ENCODE data around the gene ERF. TPM values are rescaled to one million over a fixed set of nuclear protein-coding genes. Genes with fewer than 3 reads are reported as not detected.

Gene ERF
- total RNA-seq, 2 donors from 2014 or later: 106 to 138 TPM

- DNase-seq: no peak
- H3K27ac Mint-ChIP-seq: peak within 1 kb of the TSS; percentile 86
- H3K9me3 Mint-ChIP-seq: no peaks in the 10 kb centered on the region
- H3K4me1 Mint-ChIP-seq: peaks cover 13% of the 10 kb centered on the region
- peaks cover 9% of the 10 kb centered on the region for H3K36me3 Mint-ChIP-seq (ENCODE audit: low read depth)
- H3K4me3 Mint-ChIP-seq: peak within 1 kb of the TSS; percentile 87
- H3K27me3 Mint-ChIP-seq (ENCODE audit: insufficient read depth): no peaks in the 10 kb centered on the region
- Histone ChIP-seq H3K9me3 (ENCODE audit: control insufficient read depth, low read length) (no peaks in the 10 kb centered on the region), H3K4me1 (ENCODE audit: control insufficient read depth, insufficient read depth, low read length) (no peaks in the 10 kb centered on the region), H3K27ac (ENCODE audit: low read depth, low read length) (peak within 1 kb of the TSS; percentile 81), H3K27me3 (ENCODE audit: control insufficient read depth, insufficient read depth, low read length, poor library complexity, severe bottlenecking) (no peaks in the 10 kb centered on the region), H3K4me3 (ENCODE audit: low read length) (peak within 1 kb of the TSS; percentile 93), H3K9ac (ENCODE audit: extremely low read depth, low read length, poor library complexity, severe bottlenecking) (peak within 1 kb of the TSS; percentile 76), H3K36me3 (ENCODE audit: control insufficient read depth, insufficient read depth, low read length) (peaks cover 17% of the 10 kb centered on the region)
- WGBS, 2 experiments (ENCODE audit: insufficient coverage in 1 of 2, insufficient read length in 1 of 2): 7 to 12% methylated on average over 16 to 21 of the region's 21 CpGs
- TF ChIP-seq, protein P1, sequence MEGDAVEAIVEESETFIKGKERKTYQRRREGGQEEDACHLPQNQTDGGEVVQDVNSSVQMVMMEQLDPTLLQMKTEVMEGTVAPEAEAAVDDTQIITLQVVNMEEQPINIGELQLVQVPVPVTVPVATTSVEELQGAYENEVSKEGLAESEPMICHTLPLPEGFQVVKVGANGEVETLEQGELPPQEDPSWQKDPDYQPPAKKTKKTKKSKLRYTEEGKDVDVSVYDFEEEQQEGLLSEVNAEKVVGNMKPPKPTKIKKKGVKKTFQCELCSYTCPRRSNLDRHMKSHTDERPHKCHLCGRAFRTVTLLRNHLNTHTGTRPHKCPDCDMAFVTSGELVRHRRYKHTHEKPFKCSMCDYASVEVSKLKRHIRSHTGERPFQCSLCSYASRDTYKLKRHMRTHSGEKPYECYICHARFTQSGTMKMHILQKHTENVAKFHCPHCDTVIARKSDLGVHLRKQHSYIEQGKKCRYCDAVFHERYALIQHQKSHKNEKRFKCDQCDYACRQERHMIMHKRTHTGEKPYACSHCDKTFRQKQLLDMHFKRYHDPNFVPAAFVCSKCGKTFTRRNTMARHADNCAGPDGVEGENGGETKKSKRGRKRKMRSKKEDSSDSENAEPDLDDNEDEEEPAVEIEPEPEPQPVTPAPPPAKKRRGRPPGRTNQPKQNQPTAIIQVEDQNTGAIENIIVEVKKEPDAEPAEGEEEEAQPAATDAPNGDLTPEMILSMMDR (conservative IDR thresholded peaks at IDR 0.05): no peak
Measured at GRCh38 chr19:42301646-42302203, 46.8 kb upstream of the ERF start, which contains the start of gene PRR19. Gene PRR19 (plus strand): TSS chr19:42302132. CDS start chr19:42309585, 7,453 bp downstream.

DNA sequence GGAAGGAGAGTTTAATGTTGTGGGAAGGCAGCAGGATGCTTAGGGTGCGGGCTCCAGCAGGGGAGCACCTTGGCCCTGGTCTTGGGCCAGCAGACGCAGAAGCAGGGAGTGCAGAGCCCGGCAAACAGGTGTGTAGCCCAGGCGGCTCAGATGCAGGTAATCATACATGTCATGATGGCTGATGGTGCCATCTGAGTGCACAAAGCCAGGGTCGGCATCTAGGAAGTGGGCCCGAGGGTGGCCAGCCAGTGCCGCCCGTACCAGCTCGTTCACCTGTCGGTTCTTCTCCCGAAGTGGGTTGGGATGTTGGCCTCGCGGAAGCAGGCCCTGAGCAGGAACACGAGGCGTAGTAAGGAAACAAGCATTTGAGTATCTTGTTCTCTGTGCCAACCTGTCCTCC, 42.1 kb upstream of the ERF start:
- Histone ChIP-seq H3K4me1 (ENCODE audit: control insufficient read depth, insufficient read depth, low read length) (no peaks in the 10 kb centered on the region), H3K27ac (ENCODE audit: low read depth, low read length) (no peak overlapping the region), H3K9ac (ENCODE audit: extremely low read depth, low read length, poor library complexity, severe bottlenecking) (no peak overlapping the region), H3K27me3 (ENCODE audit: control insufficient read depth, insufficient read depth, low read length, poor library complexity, severe bottlenecking) (no peaks in the 10 kb centered on the region), H3K36me3 (ENCODE audit: control insufficient read depth, insufficient read depth, low read length) (peaks cover 44% of the 10 kb centered on the region), H3K4me3 (ENCODE audit: low read length) (no peak overlapping the region), H3K9me3 (ENCODE audit: control insufficient read depth, low read length) (no peaks in the 10 kb centered on the region)
- H3K27me3 Mint-ChIP-seq (ENCODE audit: insufficient read depth): no peaks in the 10 kb centered on the region
- 96 to 100% methylated on average over 9 to 15 of the region's 15 CpGs for WGBS, 2 experiments (ENCODE audit: insufficient coverage in 1 of 2, insufficient read length in 1 of 2)
- TF ChIP-seq, protein P1 (conservative IDR thresholded peaks at IDR 0.05): no peak
- H3K36me3 Mint-ChIP-seq (ENCODE audit: low read depth): peaks cover 31% of the 10 kb centered on the region
- no peak overlapping the region for H3K27ac Mint-ChIP-seq
- H3K4me1 Mint-ChIP-seq: peaks cover 8% of the 10 kb centered on the region
- H3K9me3 Mint-ChIP-seq: no peaks in the 10 kb centered on the region
- DNase-seq: no peak
- no peak overlapping the region for H3K4me3 Mint-ChIP-seq

DNA sequence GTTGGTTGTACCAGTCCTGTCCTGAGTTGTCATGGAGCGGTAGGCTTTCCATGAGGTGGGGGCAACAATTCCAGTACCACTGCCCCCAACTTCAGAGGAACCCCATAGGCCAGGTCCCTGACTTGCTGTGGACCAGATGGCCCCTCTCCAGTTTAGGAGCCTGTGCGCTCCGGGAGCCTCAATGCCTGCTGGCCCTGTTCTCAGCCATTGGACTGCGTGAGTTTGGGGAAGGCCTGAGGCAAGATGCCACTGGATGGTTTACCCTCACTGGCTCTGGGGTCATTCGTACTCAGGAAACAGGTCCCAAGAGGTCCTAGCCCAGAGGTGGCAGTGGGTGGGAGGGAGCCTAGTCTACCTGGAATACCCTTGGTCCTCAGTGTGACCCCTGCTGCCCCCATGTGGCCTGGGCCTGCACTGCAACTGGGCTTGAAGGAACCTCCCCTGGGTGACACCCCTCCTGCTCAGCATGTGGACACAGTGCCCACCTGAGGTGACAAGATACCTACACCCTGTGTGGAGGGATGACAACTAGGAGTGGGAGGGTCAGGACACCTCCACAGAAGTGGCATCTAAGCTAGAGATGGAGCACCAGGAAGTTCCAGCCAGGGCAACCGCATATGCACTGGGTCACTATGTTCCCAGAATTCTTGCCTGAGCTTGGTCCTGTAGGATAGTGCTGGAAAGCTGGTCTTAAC, 41.0 kb upstream of the ERF start:
- no peak overlapping the region for H3K4me3 ChIP-seq (ENCODE audit: low read length)
- Mint-ChIP-seq H3K27me3 (ENCODE audit: insufficient read depth) (no peaks in the 10 kb centered on the region), H3K27ac (no peak overlapping the region), H3K4me1 (peaks cover 2% of the 10 kb centered on the region), H3K36me3 (ENCODE audit: low read depth) (peaks cover 39% of the 10 kb centered on the region), H3K9me3 (no peaks in the 10 kb centered on the region), H3K4me3 (no peak overlapping the region)
- no peak overlapping the region for H3K27ac ChIP-seq (ENCODE audit: low read depth, low read length)
- no peaks in the 10 kb centered on the region for H3K4me1 ChIP-seq (ENCODE audit: control insufficient read depth, insufficient read depth, low read length)
- TF ChIP-seq, protein P1 (conservative IDR thresholded peaks at IDR 0.05): peak; percentile 91
- WGBS, 2 experiments (ENCODE audit: insufficient coverage in 1 of 2, insufficient read length in 1 of 2): 78 to 81% methylated on average over 5 to 6 of the region's 6 CpGs
- no peaks in the 10 kb centered on the region for H3K9me3 ChIP-seq (ENCODE audit: control insufficient read depth, low read length)
- DNase-seq: peak; percentile 98
- no peaks in the 10 kb centered on the region for H3K27me3 ChIP-seq (ENCODE audit: control insufficient read depth, insufficient read depth, low read length, poor library complexity, severe bottlenecking)
- no peak overlapping the region for H3K9ac ChIP-seq (ENCODE audit: extremely low read depth, low read length, poor library complexity, severe bottlenecking)
- H3K36me3 ChIP-seq (ENCODE audit: control insufficient read depth, insufficient read depth, low read length): peaks cover 53% of the 10 kb centered on the region

All from endodermal cell (in vitro differentiated cells).